ENCODE measurements around the gene APLF.
"Not testable (repeated sequence)": the region's sequence is repeated elsewhere in the genome, so short reads cannot be mapped to it uniquely, and the experiment has no call there.

APLF gene

DNA sequence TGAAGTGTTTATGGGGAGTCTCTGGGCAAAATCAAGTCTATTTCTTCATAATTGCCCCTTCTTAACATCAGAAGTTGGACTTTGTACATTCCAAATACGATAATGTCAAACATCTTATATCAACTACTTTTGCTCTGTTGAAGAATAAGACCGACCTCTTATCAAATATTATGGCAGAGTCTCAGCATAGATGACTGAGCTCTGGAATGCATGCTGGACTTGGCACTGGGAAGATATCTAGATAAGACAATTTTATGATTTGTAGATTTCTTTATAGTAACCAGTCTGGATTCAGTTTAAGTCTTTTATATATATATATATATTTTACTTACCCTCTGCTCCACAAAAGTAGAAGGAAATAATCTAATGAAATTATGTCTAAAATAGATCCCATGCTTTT is 8.2 kb downstream of the APLF start:
- Mint-ChIP-seq H3K4me1 (no peaks in the 10 kb centered on the region), H3K9me3 (no peaks in the 10 kb centered on the region), H3K36me3 (peaks cover 5% of the 10 kb centered on the region), H3K4me3 (no peak overlapping the region), H3K27me3 (no peaks in the 10 kb centered on the region), H3K27ac (no peak overlapping the region)
- no peak for DNase-seq (ENCODE audit: low spot score in 2 of 2)
- ATAC-seq (ENCODE audit: low read depth), result no peak

DNA sequence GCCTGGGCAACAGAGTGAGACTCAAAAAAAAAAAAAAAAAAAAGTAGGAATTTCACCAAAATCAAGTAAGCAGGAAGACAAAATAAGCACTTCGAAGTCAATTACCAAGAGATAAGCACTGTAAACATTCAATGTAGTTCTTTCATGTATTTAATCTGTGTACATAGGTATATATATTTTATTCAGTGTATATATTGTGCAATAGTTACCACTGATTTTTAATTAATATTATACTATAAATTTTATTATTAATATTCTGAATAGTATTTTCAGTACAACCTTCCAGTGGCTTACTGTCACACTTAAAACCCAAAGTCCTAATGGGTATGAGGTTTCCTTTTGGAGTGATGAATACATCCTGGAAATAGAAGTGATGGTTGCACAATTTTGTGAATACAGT is 9.1 kb downstream of the APLF start:
- H3K4me1 Mint-ChIP-seq, result no peaks in the 10 kb centered on the region
- DNase-seq (ENCODE audit: low spot score in 2 of 2) (no peak), ATAC-seq (ENCODE audit: low read depth) (no peak)
- H3K27ac Mint-ChIP-seq, result no peak overlapping the region
- peaks cover 5% of the 10 kb centered on the region for H3K36me3 Mint-ChIP-seq
- no peaks in the 10 kb centered on the region for H3K9me3 Mint-ChIP-seq
- H3K27me3 Mint-ChIP-seq, result no peaks in the 10 kb centered on the region
- H3K4me3 Mint-ChIP-seq, result no peak overlapping the region

DNA sequence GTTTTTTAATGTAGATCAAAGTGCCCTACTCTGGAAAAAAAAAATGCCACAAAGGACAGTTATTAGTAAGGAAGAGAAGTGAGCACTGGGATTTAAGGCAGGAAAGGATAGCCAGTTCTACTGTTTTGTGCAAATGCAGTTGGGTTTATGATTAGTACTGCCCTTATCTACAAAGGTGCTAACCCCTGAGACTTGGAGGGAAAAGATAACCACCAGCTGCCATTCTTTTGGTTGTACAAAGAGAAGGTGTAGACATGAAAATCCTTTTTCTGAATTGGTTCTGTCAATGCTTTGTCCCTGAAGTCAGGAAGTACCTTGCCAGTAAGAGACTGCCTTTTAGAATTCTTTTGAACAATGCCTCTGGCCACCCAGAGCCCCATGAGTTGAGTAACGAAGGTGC is 11.3 kb downstream of the APLF start:
- Mint-ChIP-seq H3K9me3 (no peaks in the 10 kb centered on the region), H3K4me3 (no peak overlapping the region), H3K27ac (no peak overlapping the region), H3K36me3 (peaks cover 5% of the 10 kb centered on the region), H3K4me1 (no peaks in the 10 kb centered on the region), H3K27me3 (no peaks in the 10 kb centered on the region)
- DNase-seq (ENCODE audit: low spot score in 2 of 2), result no peak
- no peak for ATAC-seq (ENCODE audit: low read depth)

DNA sequence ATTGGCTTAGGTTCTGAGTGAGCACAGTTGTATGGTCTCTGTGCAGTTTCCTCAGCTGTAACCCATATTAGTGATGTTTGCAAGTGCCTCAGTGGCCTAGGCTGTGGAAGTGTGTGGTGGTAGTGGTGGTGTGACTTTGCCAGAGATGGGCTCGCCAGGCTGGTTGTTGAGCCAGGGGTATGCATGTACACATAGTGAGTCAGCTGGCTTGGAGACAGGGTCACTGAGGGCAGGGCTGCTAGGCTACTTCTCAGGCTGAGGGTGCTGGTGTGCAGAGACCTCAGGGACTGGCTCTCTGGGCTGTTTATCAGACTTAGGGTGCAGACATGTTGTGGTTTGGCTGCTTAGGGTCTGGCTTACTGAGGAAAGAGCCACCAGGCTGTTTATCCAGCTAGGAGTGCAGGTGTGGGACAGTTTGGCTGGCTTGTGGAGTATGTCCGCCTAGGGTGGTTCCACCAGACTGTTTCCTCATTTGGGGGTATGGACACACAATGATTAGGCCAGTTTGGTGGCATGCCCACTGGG is 15.0 kb downstream of the APLF start:
- peaks cover 5% of the 10 kb centered on the region for H3K36me3 Mint-ChIP-seq
- H3K4me3 Mint-ChIP-seq, result no peak overlapping the region
- H3K27ac Mint-ChIP-seq, result no peak overlapping the region
- ATAC-seq (ENCODE audit: low read depth), result no peak
- no peaks in the 10 kb centered on the region for H3K27me3 Mint-ChIP-seq
- no peaks in the 10 kb centered on the region for H3K9me3 Mint-ChIP-seq
- no peaks in the 10 kb centered on the region for H3K4me1 Mint-ChIP-seq
- no peak for DNase-seq (ENCODE audit: low spot score in 2 of 2)

DNA sequence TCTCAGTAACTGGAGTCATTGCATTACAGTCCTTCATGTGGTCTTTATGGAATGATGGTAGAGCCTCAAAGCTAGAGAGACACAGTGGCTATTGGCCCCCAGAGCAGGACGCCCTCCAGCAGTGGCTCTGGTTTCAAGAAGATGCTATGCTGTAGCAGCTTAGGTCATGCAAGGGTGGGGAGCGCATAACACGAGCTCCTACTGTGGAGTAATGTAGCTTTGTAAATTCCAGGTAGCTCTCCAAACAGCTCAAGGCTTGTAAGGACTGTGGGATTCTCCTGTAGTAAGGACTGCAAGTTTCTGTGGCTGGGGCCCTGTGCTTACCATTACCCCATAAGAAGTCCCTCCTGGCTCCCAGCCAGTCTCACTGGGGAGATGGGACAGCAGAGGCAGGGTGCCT is 15.6 kb downstream of the APLF start:
- H3K36me3 Mint-ChIP-seq, result peaks cover 2% of the 10 kb centered on the region
- H3K27ac Mint-ChIP-seq, result no peak overlapping the region
- no peak for ATAC-seq (ENCODE audit: low read depth)
- no peaks in the 10 kb centered on the region for H3K9me3 Mint-ChIP-seq
- peaks cover 2% of the 10 kb centered on the region for H3K4me1 Mint-ChIP-seq
- H3K27me3 Mint-ChIP-seq, result no peaks in the 10 kb centered on the region
- no peak for DNase-seq (ENCODE audit: low spot score in 2 of 2)
- no peak overlapping the region for H3K4me3 Mint-ChIP-seq

DNA sequence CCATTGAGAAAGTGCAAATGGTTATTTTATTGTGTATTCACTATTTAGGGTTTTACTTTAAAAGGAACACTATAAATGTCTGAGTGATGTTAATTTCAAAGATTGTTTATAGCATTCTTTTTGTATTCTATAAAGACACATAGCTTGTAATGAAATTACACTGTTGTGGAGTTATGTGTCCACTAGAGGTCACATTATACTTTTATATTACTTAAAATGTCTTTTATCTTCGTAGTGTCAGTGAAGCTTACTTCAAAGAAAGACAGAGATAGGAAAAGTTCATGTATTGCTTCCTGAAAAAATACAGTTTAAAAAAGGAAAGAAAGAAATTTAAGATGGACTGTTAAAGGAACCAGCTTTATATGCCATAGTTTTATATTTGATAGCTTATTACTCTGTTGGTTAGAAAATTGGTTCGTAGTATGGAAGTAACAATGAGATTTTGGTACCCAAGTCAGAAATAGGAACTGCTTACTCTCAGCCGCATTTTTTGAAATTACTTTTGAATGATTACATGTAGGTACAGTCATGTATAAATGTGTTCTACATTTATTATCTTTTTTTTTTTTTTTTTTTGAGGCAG is 20.5 kb downstream of the APLF start:
- Mint-ChIP-seq H3K9me3 (no peaks in the 10 kb centered on the region), H3K27me3 (no peaks in the 10 kb centered on the region), H3K27ac (no peak overlapping the region), H3K4me1 (peaks cover 2% of the 10 kb centered on the region), H3K36me3 (peaks cover 2% of the 10 kb centered on the region), H3K4me3 (no peak overlapping the region)
- ATAC-seq (ENCODE audit: low read depth), result peak; percentile 50
- DNase-seq (ENCODE audit: low spot score in 2 of 2), result no peak

DNA sequence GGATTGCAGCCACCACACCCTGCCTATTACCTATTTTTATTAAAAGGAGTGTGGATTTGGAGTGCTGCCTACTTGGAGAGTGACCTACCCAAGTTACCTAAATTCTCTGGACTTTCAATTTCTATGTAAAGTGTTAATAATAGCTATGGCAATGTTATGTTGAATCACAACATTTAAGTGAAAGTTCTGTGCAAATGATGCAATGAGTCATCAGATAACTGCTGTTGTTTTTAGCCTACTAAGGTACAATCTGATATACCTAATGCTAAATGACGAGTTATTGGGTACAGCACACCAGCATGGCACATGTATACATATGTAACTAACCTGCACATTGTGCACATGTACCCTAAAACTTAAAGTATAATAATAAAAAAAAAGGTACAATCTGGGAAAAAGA is 21.2 kb downstream of the APLF start:
- not testable (repeated sequence) for H3K27ac Mint-ChIP-seq; H3K36me3 Mint-ChIP-seq; H3K4me3 Mint-ChIP-seq; DNase-seq (ENCODE audit: low spot score in 2 of 2); H3K9me3 Mint-ChIP-seq; H3K27me3 Mint-ChIP-seq; H3K4me1 Mint-ChIP-seq; ATAC-seq (ENCODE audit: low read depth)

DNA sequence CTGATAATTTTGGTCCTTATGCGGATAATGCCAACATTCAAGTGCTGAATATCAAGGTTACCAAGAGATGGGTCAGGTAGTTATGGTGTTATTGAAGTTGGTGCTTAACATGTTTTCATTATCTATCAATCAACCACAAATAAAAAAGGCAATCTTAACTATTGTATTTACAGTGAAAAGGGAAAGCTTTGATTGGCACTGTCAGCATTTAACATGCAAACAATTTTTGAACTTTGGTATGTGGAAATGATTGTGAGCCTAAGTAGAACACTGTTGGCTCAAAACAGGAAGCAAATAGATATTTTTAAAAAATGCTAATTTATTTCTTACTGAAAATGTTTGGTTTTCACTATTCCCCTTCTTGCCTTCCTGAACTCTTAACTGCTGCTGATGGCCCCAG is 21.9 kb downstream of the APLF start:
- ATAC-seq (ENCODE audit: low read depth) (no peak), DNase-seq (ENCODE audit: low spot score in 2 of 2) (no peak)
- peaks cover 6% of the 10 kb centered on the region for H3K36me3 Mint-ChIP-seq
- H3K27me3 Mint-ChIP-seq, result no peaks in the 10 kb centered on the region
- no peaks in the 10 kb centered on the region for H3K9me3 Mint-ChIP-seq
- peaks cover 2% of the 10 kb centered on the region for H3K4me1 Mint-ChIP-seq
- H3K27ac Mint-ChIP-seq, result no peak overlapping the region
- no peak overlapping the region for H3K4me3 Mint-ChIP-seq

DNA sequence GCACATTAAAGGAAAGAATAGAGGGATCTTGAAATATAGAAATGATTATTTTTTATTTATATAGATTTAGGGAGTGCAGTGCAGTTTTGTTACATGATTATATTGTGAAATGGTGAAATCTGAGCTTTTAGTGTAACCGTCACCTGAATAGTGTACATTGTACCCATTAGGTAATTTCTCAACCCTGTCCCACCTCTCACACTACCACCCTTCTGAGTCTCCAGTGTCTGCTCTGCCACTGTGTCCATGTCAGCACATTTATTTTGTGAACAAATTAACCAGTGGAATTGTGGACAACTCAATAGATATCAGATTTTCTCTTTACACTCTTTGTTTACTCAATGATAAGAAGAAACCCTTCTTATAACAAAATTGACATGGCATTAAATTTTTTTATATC is 24.2 kb downstream of the APLF start:
- H3K36me3 Mint-ChIP-seq, result peaks cover 15% of the 10 kb centered on the region
- DNase-seq (ENCODE audit: low spot score in 2 of 2) (no peak), ATAC-seq (ENCODE audit: low read depth) (no peak)
- H3K27me3 Mint-ChIP-seq, result no peaks in the 10 kb centered on the region
- H3K27ac Mint-ChIP-seq, result no peak overlapping the region
- H3K4me1 Mint-ChIP-seq, result peaks cover 2% of the 10 kb centered on the region
- H3K4me3 Mint-ChIP-seq, result no peak overlapping the region
- H3K9me3 Mint-ChIP-seq, result no peaks in the 10 kb centered on the region

DNA sequence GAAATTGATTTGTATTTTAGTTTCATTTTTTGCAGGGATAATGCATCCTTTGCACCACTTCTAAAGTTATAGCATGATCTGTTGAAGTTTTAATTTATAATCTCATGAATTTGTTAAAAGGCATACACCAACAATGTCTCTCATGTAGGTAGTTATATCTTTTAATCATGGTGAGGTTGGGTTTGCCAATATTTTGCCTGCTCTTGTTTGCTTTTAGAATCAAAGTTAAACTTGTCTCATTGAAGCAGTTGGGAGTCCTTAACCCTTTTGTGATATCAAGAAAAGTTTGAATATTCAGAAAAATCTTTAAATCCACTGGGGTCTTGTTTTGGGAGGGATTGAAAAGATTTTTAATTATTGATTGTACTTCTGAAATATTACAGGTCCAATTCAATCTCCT is 31.7 kb downstream of the APLF start:
- H3K4me1 Mint-ChIP-seq, result no peaks in the 10 kb centered on the region
- no peak overlapping the region for H3K4me3 Mint-ChIP-seq
- no peaks in the 10 kb centered on the region for H3K27me3 Mint-ChIP-seq
- H3K27ac Mint-ChIP-seq, result no peak overlapping the region
- no peak for ATAC-seq (ENCODE audit: low read depth)
- H3K36me3 Mint-ChIP-seq, result peaks cover 17% of the 10 kb centered on the region
- H3K9me3 Mint-ChIP-seq, result peaks cover 5% of the 10 kb centered on the region
- no peak for DNase-seq (ENCODE audit: low spot score in 2 of 2)

DNA sequence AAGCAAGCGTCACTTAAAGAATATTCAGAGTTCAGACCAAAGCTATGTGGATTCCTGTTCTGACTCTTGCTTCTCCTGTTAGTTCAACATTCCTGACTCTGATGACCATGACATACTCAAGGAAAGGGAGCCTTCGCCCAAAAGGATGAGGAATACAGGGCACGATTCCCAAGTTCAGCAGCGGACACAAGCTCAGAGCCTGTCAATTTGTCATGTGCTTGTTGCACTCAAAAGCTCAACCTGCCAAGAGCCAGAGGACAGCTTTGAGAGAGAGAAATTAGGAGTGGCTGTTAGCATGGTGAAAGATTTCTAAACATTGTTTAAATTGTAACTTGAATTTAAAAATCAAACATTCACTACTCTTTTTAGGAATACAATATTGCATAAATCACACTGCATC is 33.3 kb downstream of the APLF start:
- peaks cover 5% of the 10 kb centered on the region for H3K9me3 Mint-ChIP-seq
- no peak overlapping the region for H3K4me3 Mint-ChIP-seq
- no peak overlapping the region for H3K27ac Mint-ChIP-seq

DNA sequence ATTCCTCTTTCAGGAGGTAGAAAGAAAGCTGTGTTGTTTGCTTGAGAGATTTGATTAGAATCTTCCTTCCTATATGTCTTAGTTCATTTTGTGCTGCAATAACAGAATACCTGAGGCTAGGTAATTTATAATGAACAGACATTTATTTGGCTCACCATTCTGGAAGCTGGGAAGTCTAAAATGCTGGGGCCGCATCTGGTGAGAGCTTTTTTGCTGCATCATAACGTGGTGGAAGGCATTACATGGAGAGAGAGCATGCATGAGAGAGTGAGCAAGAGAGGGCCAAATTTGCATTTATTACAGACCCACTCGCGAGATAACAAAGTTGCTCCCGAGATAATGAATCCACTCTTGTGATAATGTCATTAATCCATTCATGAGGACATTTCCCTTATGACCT is 34.4 kb downstream of the APLF start:
- Mint-ChIP-seq H3K4me1 (no peaks in the 10 kb centered on the region), H3K27ac (no peak overlapping the region)

More for the DNA sequence above, 33.3 kb downstream of the APLF start:
- H3K4me1 Mint-ChIP-seq, result no peaks in the 10 kb centered on the region
- peaks cover 16% of the 10 kb centered on the region for H3K36me3 Mint-ChIP-seq
- DNase-seq (ENCODE audit: low spot score in 2 of 2) (no peak), ATAC-seq (ENCODE audit: low read depth) (no peak)
- H3K27me3 Mint-ChIP-seq, result no peaks in the 10 kb centered on the region

DNA sequence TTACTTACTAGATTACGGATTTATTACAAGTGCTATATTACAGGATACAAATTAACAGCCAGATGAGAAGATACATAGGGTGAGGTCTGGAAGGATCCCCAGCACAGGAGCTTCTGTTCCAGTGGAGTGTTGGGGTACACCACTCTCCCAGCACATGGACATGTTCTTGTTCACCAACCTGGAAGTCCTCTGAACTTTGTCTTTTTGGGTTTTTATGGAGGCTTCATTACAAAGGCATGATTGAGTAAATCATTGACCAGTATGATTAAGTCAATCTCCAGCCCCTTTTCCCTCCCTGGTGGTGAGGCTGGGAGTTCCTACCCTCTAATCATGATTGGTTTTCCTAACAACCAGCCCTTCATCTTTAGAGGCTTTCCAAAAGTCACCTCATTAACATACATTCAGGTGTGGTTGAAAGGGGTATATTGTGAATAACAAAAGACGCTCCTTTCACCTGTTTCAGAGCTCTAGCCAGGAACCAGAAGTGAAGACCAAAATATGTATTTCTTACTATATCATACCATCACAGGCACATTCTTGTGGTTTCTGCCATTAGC is 38.3 kb downstream of the APLF start:
- Mint-ChIP-seq H3K9me3 (peaks cover 3% of the 10 kb centered on the region), H3K4me3 (no peak overlapping the region), H3K27me3 (no peaks in the 10 kb centered on the region), H3K36me3 (peaks cover 10% of the 10 kb centered on the region), H3K27ac (no peak overlapping the region), H3K4me1 (no peaks in the 10 kb centered on the region)
- no peak for DNase-seq (ENCODE audit: low spot score in 2 of 2)
- no peak for ATAC-seq (ENCODE audit: low read depth)

More for the DNA sequence above, 34.4 kb downstream of the APLF start:
- Mint-ChIP-seq H3K27me3 (no peaks in the 10 kb centered on the region), H3K9me3 (peaks cover 5% of the 10 kb centered on the region), H3K36me3 (peaks cover 15% of the 10 kb centered on the region), H3K4me3 (no peak overlapping the region)
- no peak for ATAC-seq (ENCODE audit: low read depth)
- no peak for DNase-seq (ENCODE audit: low spot score in 2 of 2)

DNA sequence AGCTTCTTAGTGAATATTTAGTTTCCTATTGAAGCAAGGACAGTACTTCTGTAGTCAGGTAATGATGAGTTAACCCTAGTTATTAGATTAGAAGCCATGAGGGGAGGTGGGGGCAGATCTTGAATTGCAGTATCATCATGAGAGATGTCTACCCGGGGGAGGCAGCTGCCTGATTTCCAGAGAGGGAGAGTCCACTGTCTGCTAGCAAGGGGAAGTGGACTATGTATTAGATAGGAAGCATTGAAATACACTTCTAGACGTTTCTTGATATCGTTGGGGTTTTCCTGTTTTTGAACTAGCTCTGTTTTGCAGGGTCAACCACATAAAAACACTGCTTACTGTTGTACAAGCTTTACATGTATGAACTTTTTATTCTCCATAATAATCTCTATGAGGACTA is 38.8 kb downstream of the APLF start:
- H3K4me3 Mint-ChIP-seq, result no peak overlapping the region
- peaks cover 10% of the 10 kb centered on the region for H3K36me3 Mint-ChIP-seq
- peaks cover 3% of the 10 kb centered on the region for H3K9me3 Mint-ChIP-seq
- H3K27me3 Mint-ChIP-seq, result no peaks in the 10 kb centered on the region
- no peak for ATAC-seq (ENCODE audit: low read depth)
- DNase-seq (ENCODE audit: low spot score in 2 of 2), result no peak
- H3K27ac Mint-ChIP-seq, result no peak overlapping the region
- no peaks in the 10 kb centered on the region for H3K4me1 Mint-ChIP-seq

DNA sequence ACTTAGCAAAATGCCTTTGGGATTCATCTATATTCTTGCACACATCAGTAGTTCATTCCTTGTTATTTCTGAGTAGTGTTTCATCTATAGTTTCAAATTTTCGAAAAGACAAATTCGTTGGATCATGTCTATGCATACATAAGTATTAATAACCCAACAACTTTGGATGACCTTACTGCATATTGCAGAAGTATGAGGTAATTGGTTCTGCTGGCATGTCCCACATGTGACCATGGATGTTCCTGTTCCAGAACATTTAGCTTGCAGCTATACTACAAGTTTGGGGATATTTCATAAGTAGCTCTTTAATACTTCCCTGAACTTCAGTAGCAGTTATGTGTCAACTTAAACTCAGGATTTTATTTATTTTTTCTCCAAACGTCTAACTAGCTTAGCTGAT is 44.9 kb downstream of the APLF start:
- Mint-ChIP-seq H3K4me3 (no peak overlapping the region), H3K27ac (no peak overlapping the region), H3K27me3 (no peaks in the 10 kb centered on the region), H3K9me3 (peaks cover 7% of the 10 kb centered on the region), H3K36me3 (peaks cover 11% of the 10 kb centered on the region), H3K4me1 (no peaks in the 10 kb centered on the region)
- DNase-seq (ENCODE audit: low spot score in 2 of 2), result no peak
- ATAC-seq (ENCODE audit: low read depth), result no peak
